HG02798 (cell line): ENCODE results near the gene HAGH.

Experiments used
- ATAC-seq: cut with Tn5 transposase; IDR thresholded peaks from one replicate; pipeline ENCODE4 v1.9.1; 2021; ENCODE audit warnings: mild to moderate bottlenecking; ENCODE audit not compliant: unreplicated experiment, poor library complexity

Gene HAGH

GRCh38 chr16:1775846-1776671 is 50.6 kb downstream of the HAGH start:
- no peak for ATAC-seq

GRCh38 chr16:1775006-1775845 is 51.4 kb downstream of the HAGH start:
- no peak for ATAC-seq

GRCh38 chr16:1774448-1774780 is 52.2 kb downstream of the HAGH start:
- ATAC-seq, result no peak

DNA sequence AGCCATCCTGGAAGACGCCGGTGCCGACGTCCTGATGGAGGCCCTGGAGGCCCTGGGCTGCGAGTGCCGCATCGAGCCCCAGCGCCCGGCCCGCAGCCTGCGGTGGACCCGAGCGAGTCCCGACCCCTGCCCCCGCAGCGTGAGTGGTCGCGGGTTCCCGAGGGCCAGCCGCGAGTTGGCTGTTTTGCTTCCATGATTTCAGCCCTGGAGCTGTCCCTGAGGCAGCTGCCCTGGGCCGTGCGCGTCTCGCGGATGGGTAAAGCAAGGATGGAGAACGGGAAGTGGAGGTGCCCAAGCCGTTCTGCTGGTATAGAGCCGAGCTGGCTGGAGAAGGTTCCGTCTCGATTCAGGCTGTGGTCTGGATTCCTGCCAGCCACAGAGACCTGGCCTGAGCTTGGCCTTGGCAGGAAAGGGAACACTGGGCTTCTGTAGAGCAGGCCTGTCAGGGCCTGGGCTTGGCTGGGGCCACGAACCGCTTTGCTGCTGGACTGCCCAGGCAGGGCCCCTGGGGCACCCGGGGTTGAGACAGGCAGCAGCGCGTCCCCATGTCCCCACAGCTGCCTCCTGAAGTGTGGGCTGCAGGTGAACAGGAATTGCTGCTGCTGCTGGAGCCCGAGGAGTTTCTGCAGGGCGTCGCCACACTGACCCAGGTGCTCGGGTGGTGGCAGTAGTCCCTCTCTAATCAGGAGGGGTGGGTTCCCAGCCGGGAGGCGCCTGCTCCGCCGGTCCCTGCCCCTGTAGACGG is 52.8 kb downstream of the HAGH start:
- ATAC-seq, result no peak

- ATAC-seq, result peak; percentile 54
These were observed 53.5 kb downstream of the HAGH start, which contains the start of gene MRPS34 for GRCh38 chr16:1772908-1773702. Gene MRPS34, minus strand, starts transcription at chr16:1773134. Its CDS starts 15 bp downstream, at chr16:1773119.

GRCh38 chr16:1772362-1772907 is 54.2 kb downstream of the HAGH start, which contains the start of gene EME2:
Gene EME2, plus strand, starts transcription at chr16:1772810. Its CDS starts 418 bp downstream, at chr16:1773228.
- ATAC-seq, result no peak

GRCh38 chr16:1771864-1772361 is 54.7 kb downstream of the HAGH start:
- no peak for ATAC-seq

DNA sequence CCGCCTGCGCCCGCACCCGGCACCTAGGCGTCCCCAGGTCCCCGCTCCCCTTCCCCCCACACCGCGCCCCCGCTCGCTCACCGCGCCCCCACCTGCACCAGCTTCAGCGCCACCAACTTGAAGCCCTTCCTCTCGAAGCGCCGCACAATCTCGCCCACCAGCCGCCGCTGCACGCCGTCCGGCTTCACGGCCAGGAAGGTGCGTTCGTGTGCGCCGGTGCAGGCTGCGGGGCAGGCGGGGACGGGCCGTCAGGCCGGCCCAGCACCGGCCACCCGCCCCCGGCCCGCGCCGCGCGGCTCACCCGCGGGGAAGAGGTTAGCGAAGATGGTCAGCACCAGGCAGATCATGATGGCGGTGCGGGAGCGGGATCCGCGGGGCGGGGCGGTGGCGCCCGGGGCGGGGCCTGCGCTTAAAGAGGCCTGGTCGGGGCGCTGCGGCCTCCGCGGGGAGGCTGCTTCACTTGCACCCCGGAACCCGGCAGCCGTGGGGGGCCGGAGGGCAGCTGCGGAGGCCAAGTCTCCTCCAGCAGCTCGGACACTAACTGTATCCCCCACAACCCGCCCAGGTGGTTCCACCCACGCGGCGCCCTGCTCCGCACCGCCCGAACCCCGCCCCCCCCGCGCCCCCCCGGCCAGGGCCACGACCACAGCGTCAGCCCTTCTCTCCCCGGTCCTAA is 55.3 kb downstream of the HAGH start, which contains the start of gene NME3:
Gene NME3, minus strand, starts transcription at position 356 of the 676 bp plus-strand sequence. Its CDS starts 9 bp downstream, at position 347.
- peak; percentile 32 for ATAC-seq

DNA sequence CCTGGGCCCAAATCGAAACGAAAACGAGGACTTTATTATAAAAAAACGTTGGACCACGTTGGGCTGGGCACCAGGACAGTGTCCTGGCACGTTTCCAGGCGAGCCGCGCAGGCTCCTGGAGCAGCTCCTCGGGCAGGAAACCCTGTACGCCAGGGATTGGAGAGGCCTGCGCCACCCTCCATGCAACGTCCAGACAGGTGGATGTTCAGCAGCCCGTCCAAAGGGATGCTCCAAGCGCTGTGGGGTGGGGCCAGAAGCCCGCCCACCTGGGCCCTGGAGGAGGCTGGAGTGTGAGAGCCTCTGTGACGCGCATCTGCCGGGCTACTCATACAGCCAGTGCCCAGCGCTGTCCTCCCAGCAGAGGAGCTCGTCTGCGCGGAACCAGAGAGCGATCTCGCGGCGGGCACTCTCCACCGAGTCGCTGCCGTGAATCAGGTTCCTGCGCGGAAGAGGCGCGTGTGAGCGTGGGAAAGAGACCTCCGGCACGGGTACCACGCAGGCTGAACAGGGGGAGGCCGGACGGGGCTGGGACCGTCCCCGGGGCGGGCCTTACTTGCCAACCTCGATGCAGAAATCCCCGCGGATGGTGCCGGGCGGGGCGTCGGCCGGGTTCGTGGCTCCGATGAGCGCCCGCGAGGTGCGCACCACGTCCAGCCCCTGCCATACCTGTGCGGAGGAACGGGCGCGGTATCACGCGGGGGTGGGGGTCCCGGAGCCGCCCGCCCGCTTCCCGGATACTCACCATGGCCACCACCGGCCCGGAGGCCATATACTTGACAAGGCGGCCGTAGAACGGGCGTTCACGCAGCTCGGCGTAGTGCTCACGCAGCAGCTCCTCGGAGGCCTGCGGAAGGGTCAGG is 56.1 kb downstream of the HAGH start:
- ATAC-seq, result no peak

DNA sequence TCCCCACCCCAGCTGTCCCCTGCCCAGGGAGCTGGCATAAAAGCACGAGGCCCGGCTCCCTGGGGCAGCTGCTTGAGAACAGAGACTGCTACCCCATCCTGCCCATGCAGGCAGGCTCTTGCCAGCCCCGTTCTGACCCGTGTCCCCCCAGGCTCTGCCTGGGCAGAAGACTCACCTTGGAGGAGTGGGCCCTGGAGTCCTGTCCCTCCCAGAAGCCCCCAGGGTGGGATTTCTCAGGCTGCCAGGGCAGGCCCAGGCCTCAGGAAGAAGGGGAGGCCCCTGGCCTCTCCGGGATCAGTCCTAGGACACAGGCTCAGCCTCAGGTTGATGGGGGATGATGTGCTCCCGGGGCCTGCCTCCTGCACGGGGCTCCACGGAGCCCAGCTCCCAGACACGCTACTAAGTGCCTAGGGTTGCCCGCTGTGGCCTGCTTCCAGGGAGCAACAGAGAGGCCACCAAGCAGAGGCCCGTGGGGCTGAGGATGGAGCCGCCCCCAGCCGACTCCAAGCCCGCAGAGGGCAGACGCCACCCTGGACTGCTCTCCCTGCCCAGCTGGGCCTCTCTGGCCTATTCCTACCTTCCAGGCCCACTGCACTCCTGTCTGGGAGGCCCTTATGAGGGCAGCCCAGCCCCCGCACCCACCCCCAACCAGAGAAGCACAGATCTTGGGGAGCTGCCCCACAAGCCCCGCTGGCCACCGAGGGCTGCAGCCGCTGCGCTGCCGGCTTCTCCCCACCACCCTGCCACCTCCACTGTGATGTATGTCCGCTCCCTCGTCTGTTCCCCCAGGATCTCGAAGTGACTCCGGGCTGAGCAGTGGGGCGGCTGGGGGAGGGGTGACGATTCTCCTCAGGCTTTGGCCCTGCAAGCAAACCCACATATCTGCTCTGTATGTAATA is 57.0 kb downstream of the HAGH start:
- no peak for ATAC-seq

GRCh38 chr16:1768767-1769401 is 57.7 kb downstream of the HAGH start:
- ATAC-seq, result no peak

DNA sequence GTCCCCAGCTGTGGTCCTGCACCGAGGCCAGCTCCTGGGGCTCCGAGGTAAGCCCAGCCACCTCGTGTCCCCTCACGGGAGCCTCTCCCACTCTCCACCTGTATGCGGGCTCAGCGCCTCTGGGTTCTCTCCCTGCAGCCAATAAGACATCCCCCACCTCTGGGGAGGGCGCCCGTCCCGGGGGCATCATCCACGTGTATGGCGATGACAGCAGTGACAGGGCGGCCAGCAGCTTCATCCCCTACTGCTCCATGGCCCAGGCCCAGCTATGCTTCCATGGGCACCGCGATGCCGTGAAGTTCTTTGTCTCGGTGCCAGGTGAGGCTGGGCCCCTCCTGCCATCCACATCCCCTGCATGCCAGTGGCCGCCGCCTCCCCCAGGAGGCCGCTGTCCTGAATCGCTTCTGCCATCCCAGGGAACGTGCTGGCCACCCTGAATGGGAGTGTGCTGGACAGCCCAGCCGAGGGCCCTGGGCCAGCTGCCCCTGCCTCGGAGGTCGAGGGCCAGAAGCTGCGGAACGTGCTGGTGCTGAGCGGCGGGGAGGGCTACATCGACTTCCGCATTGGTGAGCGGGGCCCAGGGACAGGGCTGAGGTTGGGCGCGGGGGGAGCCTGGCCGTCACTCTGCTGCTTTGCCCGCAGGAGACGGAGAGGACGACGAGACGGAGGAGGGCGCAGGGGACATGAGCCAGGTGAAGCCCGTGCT is 58.4 kb downstream of the HAGH start:
- ATAC-seq, result no peak

- no peak for ATAC-seq
These were observed 59.3 kb downstream of the HAGH start for GRCh38 chr16:1767116-1767994.

- ATAC-seq, result no peak
These were observed 59.9 kb downstream of the HAGH start for GRCh38 chr16:1766701-1767100.

DNA sequence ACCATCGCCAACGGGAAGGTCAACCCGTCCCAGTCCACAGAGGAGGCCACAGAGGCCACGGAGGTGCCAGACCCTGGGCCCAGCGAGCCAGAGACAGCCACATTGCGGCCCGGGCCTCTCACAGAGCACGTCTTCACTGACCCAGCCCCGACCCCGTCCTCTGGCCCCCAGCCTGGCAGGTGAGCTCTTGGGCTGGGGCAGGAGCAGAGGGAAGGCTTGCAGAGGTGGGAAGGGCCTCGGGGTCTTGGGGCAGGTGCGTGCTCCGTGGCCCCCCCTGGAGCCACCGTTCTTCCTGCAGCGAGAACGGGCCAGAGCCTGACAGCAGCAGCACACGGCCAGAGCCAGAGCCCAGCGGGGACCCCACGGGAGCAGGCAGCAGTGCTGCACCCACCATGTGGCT is 60.4 kb downstream of the HAGH start:
- no peak for ATAC-seq
